ENCODE measurements around the gene EEF1AKMT3. TPM values are rescaled to one million over a fixed set of nuclear protein-coding genes. Genes with fewer than 3 reads are reported as not detected.
A peak's percentile ranks its signal among the peaks of the same experiment; 100 is the strongest.

Gene EEF1AKMT3
- total RNA-seq, 3 donors from 2014 or later (not counting 1 experiment from before 2014, with no cell fraction given) = 1.3 to 2.6 (median 2.2) TPM

GRCh38 chr12:57797933-57798332 lies 25.5 kb downstream of the EEF1AKMT3 start:
- Mint-ChIP-seq H3K9me3 (no peaks in the 10 kb centered on the region), H3K4me3 (no peak overlapping the region), H3K27ac (peak overlapping the region in 1 of 2 donors; percentile 50), H3K4me1 (peaks cover 0 to 6% of the 10 kb centered on the region in 2 donors), H3K27me3 (ENCODE audit: low read depth in 2 of 2) (no peaks in the 10 kb centered on the region), H3K36me3 (peaks cover 15% of the 10 kb centered on the region)
- Histone ChIP-seq H3K4me1 (ENCODE audit: control insufficient read depth, insufficient read depth, low read length) (no peaks in the 10 kb centered on the region), H3K36me3 (ENCODE audit: control insufficient read depth, insufficient read depth, low read length) (peaks cover 54% of the 10 kb centered on the region), H3K9me3 (ENCODE audit: control insufficient read depth, insufficient read depth, low read length) (no peaks in the 10 kb centered on the region), H3K27ac (ENCODE audit: low read length) (no peak overlapping the region), H3K27me3 (ENCODE audit: control insufficient read depth, insufficient read depth, low read length) (no peaks in the 10 kb centered on the region), H3K4me3 (ENCODE audit: low read length) (no peak overlapping the region)
- DNase-seq = no peak
- 100% methylated on average over 1 of the region's 1 CpG for WGBS (ENCODE audit: insufficient coverage)
- intact Hi-C loops (cut with micrococcal nuclease) = no loop called here
- no peak for TF ChIP-seq CTCF (IDR thresholded peaks at IDR 0.05)
- ATAC-seq = no peak

- Histone ChIP-seq H3K27me3 (ENCODE audit: control insufficient read depth, insufficient read depth, low read length) (no peaks in the 10 kb centered on the region), H3K27ac (ENCODE audit: low read length) (no peak overlapping the region), H3K9me3 (ENCODE audit: control insufficient read depth, insufficient read depth, low read length) (no peaks in the 10 kb centered on the region), H3K4me1 (ENCODE audit: control insufficient read depth, insufficient read depth, low read length) (no peaks in the 10 kb centered on the region), H3K36me3 (ENCODE audit: control insufficient read depth, insufficient read depth, low read length) (peaks cover 35% of the 10 kb centered on the region), H3K4me3 (ENCODE audit: low read length) (no peak overlapping the region)
- Mint-ChIP-seq H3K36me3 (peaks cover 10% of the 10 kb centered on the region), H3K9me3 (no peaks in the 10 kb centered on the region), H3K4me1 (peaks cover 0 to 6% of the 10 kb centered on the region in 2 donors), H3K27me3 (ENCODE audit: low read depth in 2 of 2) (no peaks in the 10 kb centered on the region), H3K27ac (no peak overlapping the region), H3K4me3 (no peak overlapping the region)
- TF ChIP-seq CTCF (IDR thresholded peaks at IDR 0.05) = no peak
- ATAC-seq (no peak), DNase-seq (no peak)
- intact Hi-C loops (cut with micrococcal nuclease) = no loop called here
- WGBS (ENCODE audit: insufficient coverage) = 100% methylated on average over 3 of the region's 3 CpGs
These were observed 28.6 kb downstream of the EEF1AKMT3 start for GRCh38 chr12:57800965-57801364.

- Mint-ChIP-seq H3K4me1 (peaks cover 0 to 6% of the 10 kb centered on the region in 2 donors), H3K36me3 (peaks cover 7% of the 10 kb centered on the region), H3K9me3 (no peaks in the 10 kb centered on the region), H3K4me3 (no peak overlapping the region), H3K27ac (no peak overlapping the region), H3K27me3 (ENCODE audit: low read depth in 2 of 2) (no peaks in the 10 kb centered on the region)
- 100% methylated on average over 1 of the region's 1 CpG for WGBS (ENCODE audit: insufficient coverage)
- H3K27ac ChIP-seq (ENCODE audit: low read length) = no peak overlapping the region
- no peak for TF ChIP-seq CTCF (IDR thresholded peaks at IDR 0.05)
- H3K4me1 ChIP-seq (ENCODE audit: control insufficient read depth, insufficient read depth, low read length) = no peaks in the 10 kb centered on the region
- no peak for ATAC-seq
- no peaks in the 10 kb centered on the region for H3K9me3 ChIP-seq (ENCODE audit: control insufficient read depth, insufficient read depth, low read length)
- DNase-seq = no peak
- no peak overlapping the region for H3K4me3 ChIP-seq (ENCODE audit: low read length)
- intact Hi-C loops (cut with micrococcal nuclease) = loop anchor here (1.0 kb wide), 1 partner anchor 103 kb away; no protein-coding TSS in a partner anchor
- peaks cover 26% of the 10 kb centered on the region for H3K36me3 ChIP-seq (ENCODE audit: control insufficient read depth, insufficient read depth, low read length)
- H3K27me3 ChIP-seq (ENCODE audit: control insufficient read depth, insufficient read depth, low read length) = no peaks in the 10 kb centered on the region
These were observed 30.2 kb downstream of the EEF1AKMT3 start for GRCh38 chr12:57802607-57803006.

GRCh38 chr12:57803319-57803893 lies 31.0 kb downstream of the EEF1AKMT3 start:
- peaks cover 7% of the 10 kb centered on the region for H3K36me3 Mint-ChIP-seq
- peaks cover 29% of the 10 kb centered on the region for H3K36me3 ChIP-seq (ENCODE audit: control insufficient read depth, insufficient read depth, low read length)

More at GRCh38 chr12:57803319-57803893, 31.0 kb downstream of the EEF1AKMT3 start:
- H3K27ac ChIP-seq (ENCODE audit: low read length) = no peak overlapping the region
- peak; percentile 63 for TF ChIP-seq CTCF (IDR thresholded peaks at IDR 0.05)
- Mint-ChIP-seq H3K4me3 (no peak overlapping the region), H3K27ac (no peak overlapping the region), H3K9me3 (no peaks in the 10 kb centered on the region), H3K27me3 (ENCODE audit: low read depth in 2 of 2) (no peaks in the 10 kb centered on the region), H3K4me1 (peaks cover 0 to 6% of the 10 kb centered on the region in 2 donors)
- no peaks in the 10 kb centered on the region for H3K4me1 ChIP-seq (ENCODE audit: control insufficient read depth, insufficient read depth, low read length)
- no peaks in the 10 kb centered on the region for H3K27me3 ChIP-seq (ENCODE audit: control insufficient read depth, insufficient read depth, low read length)
- H3K9me3 ChIP-seq (ENCODE audit: control insufficient read depth, insufficient read depth, low read length) = no peaks in the 10 kb centered on the region
- ATAC-seq (no peak), DNase-seq (peak in 1 of 2 donors; percentile 57)
- 87% methylated on average over 9 of the region's 9 CpGs for WGBS (ENCODE audit: insufficient coverage)
- no peak overlapping the region for H3K4me3 ChIP-seq (ENCODE audit: low read length)
- intact Hi-C loops (cut with micrococcal nuclease) = loop anchor here (1.0 kb wide), 1 partner anchor 102 kb away; no protein-coding TSS in a partner anchor

Measured in natural killer cell (primary cell).